ENCODE data around the gene ZNF24. TPM values are rescaled to one million over a fixed set of nuclear protein-coding genes. Genes with fewer than 3 reads are reported as not detected.

The ZNF24 gene
- total RNA-seq, 3 donors from 2014 or later: 39.0 to 79.0 (median 52.8) TPM

GRCh38 chr18:35303610-35304009, 40.6 kb downstream of the ZNF24 start:
- TF ChIP-seq CTCF (IDR thresholded peaks at IDR 0.05): no peak
- no peak for TF ChIP-seq POLR2AphosphoS5 (IDR thresholded peaks at IDR 0.05)
- TF ChIP-seq POLR2A (IDR thresholded peaks at IDR 0.05): no peak
- Histone ChIP-seq H3K36me3 (no peaks in the 10 kb centered on the region), H3K4me1 (no peaks in the 10 kb centered on the region), H3K27me3 (no peaks in the 10 kb centered on the region), H3K9me3 (peaks cover 78 to 91% of the 10 kb centered on the region in 2 donors), H3K4me3 (no peak overlapping the region), H3K27ac (no peak overlapping the region)
- DNase-seq (ENCODE audit: low spot score in 2 of 2): no peak
- intact Hi-C loops (cut with DNase I; ENCODE audit: low total_unique reads): no loop called here

DNA sequence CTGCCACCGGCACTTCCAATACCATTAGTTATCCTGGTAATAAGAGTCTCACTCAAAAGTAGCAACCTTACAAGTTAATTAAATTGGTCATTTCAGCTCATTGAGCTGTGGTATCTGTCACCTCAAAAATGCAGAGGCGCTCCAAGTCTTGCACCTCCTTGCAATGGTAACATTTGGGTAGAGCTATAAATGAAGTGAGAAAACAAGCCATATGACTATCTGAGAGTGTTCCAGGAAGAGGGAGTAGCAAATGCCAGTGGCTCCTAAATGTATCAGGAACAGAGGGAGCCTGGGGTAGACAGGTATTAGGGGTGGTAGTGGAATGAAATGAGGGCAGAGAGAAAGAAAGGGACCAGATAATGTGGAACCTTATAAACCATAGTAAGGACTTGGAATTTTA, 48.2 kb downstream of the ZNF24 start:
- peaks cover 4% of the 10 kb centered on the region for H3K36me3 ChIP-seq
- TF ChIP-seq POLR2A (IDR thresholded peaks at IDR 0.05) (no peak), POLR2AphosphoS5 (IDR thresholded peaks at IDR 0.05) (no peak), CTCF (IDR thresholded peaks at IDR 0.05) (no peak)

GRCh38 chr18:35291166-35291565, 53.1 kb downstream of the ZNF24 start:
- peak overlapping the region; percentile 60 to 98 (median 79) for H3K4me3 ChIP-seq
- intact Hi-C loops (cut with DNase I; ENCODE audit: low total_unique reads): no loop called here
- H3K4me1 ChIP-seq: no peaks in the 10 kb centered on the region
- no peak for DNase-seq (ENCODE audit: low spot score in 2 of 2)
- TF ChIP-seq POLR2A (IDR thresholded peaks at IDR 0.05) (no peak), CTCF (IDR thresholded peaks at IDR 0.05) (no peak), POLR2AphosphoS5 (IDR thresholded peaks at IDR 0.05) (no peak)
- no peaks in the 10 kb centered on the region for H3K36me3 ChIP-seq
- H3K9me3 ChIP-seq: no peaks in the 10 kb centered on the region
- H3K27me3 ChIP-seq: no peaks in the 10 kb centered on the region
- peak overlapping the region in 1 of 2 donors; percentile 95 for H3K27ac ChIP-seq

More for the DNA sequence above, 48.2 kb downstream of the ZNF24 start:
- no peak for DNase-seq (ENCODE audit: low spot score in 2 of 2)
- Histone ChIP-seq H3K4me1 (no peaks in the 10 kb centered on the region), H3K27me3 (no peaks in the 10 kb centered on the region), H3K9me3 (peaks cover 11 to 22% of the 10 kb centered on the region in 2 donors), H3K27ac (no peak overlapping the region), H3K4me3 (no peak overlapping the region)
- intact Hi-C loops (cut with DNase I; ENCODE audit: low total_unique reads): no loop called here

DNA sequence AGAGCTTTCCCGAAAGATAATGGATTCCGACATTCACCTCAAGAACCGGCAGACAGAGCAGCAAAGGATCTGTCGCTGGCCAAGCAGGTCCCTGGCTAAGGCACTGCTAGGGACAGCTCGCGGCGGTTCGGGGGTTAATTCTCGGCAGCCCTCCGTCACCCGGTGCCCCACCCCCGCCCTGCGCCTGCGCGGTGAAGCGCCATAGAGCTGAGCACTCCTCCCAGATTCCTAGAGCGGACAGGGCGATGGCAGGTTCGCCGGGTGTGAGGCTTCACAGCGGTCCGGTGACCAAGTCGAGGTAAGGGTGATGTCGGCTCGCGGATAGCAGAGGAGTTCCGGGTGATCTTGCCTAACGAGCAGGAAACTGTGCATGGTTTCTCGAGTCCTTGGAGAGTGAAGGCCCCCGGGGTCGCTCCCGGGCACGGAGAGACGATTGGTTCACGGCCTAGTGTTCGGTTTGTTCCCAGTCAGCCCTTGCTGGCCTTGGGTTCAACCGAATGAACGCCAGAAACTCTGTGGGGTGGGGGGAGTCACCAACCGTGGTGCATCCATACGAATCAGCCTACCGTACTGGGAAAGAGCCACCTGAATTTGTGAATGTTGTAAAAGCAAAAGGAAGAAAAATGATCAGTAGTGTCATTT, 54.0 kb downstream of the ZNF24 start, which contains the start of gene ZSCAN30:
ZSCAN30 (minus strand) TSS at position 136 of the 642 bp plus-strand sequence. CDS start 25,877 bp downstream, outside the sequence.
- Histone ChIP-seq H3K27ac (peak within 1 kb of the TSS; percentile 94 to 95), H3K4me3 (peak within 1 kb of the TSS; percentile 60 to 98 (median 79)), H3K4me1 (no peaks in the 10 kb centered on the region), H3K36me3 (no peaks in the 10 kb centered on the region), H3K9me3 (no peaks in the 10 kb centered on the region), H3K27me3 (no peaks in the 10 kb centered on the region)
- TF ChIP-seq POLR2AphosphoS5 (IDR thresholded peaks at IDR 0.05) (peak; percentile 75 to 87 (median 81)), POLR2A (IDR thresholded peaks at IDR 0.05) (peak; percentile 9), CTCF (IDR thresholded peaks at IDR 0.05) (no peak)
- peak; percentile 91 to 95 for DNase-seq (ENCODE audit: low spot score in 2 of 2)
- intact Hi-C loops (cut with DNase I; ENCODE audit: low total_unique reads): no loop called here

DNA sequence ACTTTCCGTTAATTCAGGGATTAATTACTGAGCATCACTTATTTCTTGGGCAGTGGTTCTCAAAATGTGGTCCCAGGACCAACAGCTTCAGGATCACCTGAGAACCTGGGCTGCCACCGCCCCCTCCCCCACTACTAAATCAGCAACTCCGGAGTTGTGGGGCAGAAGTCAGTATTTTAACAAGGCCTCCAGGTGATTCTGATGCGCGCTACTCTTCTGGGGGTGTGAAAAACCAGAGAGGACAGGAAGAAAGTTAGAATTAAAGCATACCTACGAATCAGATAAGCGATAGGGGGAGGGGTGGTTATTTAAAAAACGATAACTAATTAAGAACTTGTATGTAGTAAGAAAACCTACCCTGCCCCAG, 54.5 kb downstream of the ZNF24 start:
- DNase-seq (ENCODE audit: low spot score in 2 of 2): peak in 1 of 2 donors; percentile 37

More for the DNA sequence above, 54.5 kb downstream of the ZNF24 start:
- H3K9me3 ChIP-seq: no peaks in the 10 kb centered on the region
- H3K27ac ChIP-seq: peak overlapping the region; percentile 94 to 95
- no peaks in the 10 kb centered on the region for H3K4me1 ChIP-seq
- no peak for TF ChIP-seq POLR2AphosphoS5 (IDR thresholded peaks at IDR 0.05)
- intact Hi-C loops (cut with DNase I; ENCODE audit: low total_unique reads): no loop called here
- H3K4me3 ChIP-seq: peak overlapping the region; percentile 60 to 98 (median 79)
- no peaks in the 10 kb centered on the region for H3K36me3 ChIP-seq
- H3K27me3 ChIP-seq: no peaks in the 10 kb centered on the region

All from breast epithelium (tissue), 4 donors.